GM18951 (cell line): ENCODE measurements around the gene MAN2B2.
"Not testable (repeated sequence)": the region's sequence is repeated elsewhere in the genome, so short reads cannot be mapped to it uniquely, and the experiment has no call there.

Experiments
- POLR2A ChIP-seq: IDR thresholded peaks from 4 replicates; pipeline ENCODE4 v1.6.1; 2011; ENCODE audit warnings: mild to moderate bottlenecking; ENCODE audit not compliant: insufficient read length, insufficient read depth; ENCODE audit errors: extremely low read depth
- in situ Hi-C: fragments of 300-500 bp; cut with MboI; formaldehyde crosslinking; loops from one replicate; pipeline ENCODE4 v1.12.0; 2022; ENCODE audit warnings: low sequenced_read_pairs, mixed read lengths, inconsistent platforms; ENCODE audit not compliant: unreplicated experiment

The MAN2B2 gene

DNA sequence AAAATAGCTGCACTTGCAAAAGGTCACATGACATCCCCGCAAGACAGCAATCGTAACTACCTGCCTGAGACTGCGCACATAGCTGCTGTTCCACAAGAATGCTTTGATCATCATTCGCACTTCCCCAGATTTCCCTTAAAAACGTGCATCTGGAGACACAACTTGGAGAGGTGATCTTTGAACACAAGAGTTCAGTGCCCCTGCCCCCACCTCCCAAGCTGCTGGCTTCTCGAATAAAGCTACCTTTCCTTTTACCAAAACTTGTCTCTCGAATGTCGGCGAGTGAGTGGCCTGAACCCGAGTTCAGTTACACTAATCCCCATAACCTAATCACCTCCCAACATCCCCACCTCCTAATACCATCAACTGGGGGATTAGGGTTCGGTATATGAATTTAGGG lies 51.1 kb downstream of the MAN2B2 start:
- in situ Hi-C loops, result no loop called here
- no peak for TF ChIP-seq POLR2A

DNA sequence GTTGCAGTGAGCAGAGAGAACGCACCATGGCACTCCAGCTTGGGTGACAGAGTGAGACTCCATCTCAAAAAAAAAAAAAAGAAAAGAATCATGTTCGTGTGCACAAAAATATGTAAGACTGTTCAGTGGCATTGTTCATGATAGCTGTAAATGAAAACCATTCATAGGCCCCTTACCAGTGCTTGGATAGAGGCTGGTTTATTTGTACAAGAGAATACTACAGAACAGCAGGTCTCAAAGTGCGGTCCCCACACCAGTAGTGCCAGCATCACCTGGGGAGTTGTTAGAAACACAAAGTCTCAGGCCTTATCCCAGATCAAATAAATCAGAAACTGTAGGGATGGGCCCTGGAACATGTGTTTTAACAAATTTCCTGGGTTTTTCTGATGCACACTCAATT lies 52.8 kb downstream of the MAN2B2 start:
- no peak for TF ChIP-seq POLR2A
- in situ Hi-C loops, result no loop called here

DNA sequence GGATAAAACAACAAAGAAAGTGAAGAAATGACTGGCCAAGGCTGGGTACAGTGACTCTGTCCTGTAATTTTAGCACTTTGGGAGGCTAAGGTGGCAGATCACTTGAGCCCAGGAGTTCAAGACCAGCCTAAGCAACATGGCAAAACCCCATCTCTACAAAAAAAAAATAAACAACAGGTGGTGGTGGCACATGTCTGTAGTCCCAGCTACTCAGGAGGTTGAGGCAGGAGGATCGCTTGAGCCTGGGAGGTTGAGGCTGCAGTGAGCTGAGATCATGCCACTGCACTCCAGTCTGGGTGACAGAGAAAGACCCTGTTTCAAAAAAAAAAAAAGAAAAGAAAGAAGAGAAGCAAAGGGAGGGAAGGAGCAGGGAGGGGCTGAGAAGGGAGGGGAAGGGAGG lies 53.5 kb downstream of the MAN2B2 start:
- in situ Hi-C loops, result not testable (repeated sequence)

DNA sequence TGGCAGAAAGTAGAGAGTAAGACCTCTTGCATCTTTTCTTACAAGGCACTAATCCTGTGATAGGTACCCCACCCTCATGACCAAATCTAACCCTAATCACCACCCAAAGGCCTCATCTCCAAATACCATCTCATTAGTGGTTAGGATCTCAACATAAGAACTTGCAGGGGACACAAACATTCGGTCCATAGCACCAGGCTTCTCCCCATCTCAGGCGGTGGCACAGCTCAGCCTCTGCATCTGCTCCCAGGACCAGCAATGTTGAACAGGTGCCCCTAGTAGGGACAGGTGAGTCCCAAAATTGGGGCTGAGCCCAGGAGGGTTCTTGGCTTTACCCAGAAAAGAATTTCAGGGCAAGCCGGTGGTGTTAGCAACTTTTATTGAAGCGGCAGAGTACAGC lies 57.1 kb downstream of the MAN2B2 start:
- in situ Hi-C loops, result no loop called here
- no peak for TF ChIP-seq POLR2A

DNA sequence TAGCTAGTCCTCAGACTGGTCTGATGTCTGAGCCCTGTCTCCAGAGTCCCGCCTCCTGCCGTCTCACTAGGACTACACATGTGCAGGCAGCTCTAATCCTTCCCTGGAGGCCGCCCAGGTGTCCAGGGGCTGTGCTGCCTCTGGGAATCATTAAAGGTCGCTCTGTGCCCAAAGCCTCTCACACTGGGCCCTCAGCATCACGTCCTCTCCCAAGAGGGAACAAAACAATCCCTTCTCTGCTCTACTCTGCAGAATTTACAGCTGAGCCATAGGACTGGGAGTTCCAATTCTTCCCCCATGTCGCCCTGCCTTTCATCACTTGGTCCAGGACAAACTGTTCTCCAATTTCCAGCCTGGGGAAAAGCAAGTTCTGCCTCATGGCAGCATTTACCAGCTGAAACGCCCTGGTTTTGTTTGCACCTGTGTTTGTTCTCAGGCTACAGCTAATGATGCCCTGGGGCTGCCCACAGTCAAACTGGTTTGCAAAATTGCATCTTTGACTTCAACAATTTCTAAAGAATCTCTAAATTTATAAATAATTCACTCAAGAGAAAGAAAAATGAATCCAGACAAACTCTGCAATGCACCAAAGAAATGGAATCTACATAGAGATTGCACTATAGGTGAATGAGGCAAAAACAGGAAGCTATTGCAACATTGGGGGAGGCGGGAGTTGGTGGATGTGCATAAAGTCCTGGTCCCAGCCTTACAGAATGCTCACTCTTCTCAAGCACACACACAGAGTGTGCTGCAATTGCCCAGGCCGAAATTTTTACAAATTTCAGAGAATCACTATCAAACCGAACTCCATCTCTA lies 58.3 kb downstream of the MAN2B2 start:
- in situ Hi-C loops, result no loop called here
- TF ChIP-seq POLR2A, result no peak

DNA sequence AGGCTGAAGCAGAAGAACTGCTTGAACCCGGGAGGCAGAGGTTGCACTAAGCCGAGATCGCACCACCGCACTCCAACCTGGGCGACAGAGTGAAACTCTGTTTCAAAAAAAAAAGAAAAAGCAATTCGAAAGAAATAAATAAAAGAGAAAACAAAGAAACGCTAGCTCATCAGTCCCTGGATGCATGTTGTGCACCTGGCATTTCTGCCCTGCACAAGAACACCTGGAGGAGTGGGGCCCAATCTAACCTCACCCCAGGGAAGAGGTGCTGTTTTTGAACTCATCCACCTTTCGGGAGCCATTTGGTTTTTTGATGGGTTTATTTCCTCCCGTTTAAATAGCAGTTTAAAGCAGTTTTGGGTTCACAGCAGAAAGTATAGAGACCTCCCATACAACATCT lies 59.8 kb downstream of the MAN2B2 start:
- TF ChIP-seq POLR2A, result no peak
- in situ Hi-C loops, result no loop called here

DNA sequence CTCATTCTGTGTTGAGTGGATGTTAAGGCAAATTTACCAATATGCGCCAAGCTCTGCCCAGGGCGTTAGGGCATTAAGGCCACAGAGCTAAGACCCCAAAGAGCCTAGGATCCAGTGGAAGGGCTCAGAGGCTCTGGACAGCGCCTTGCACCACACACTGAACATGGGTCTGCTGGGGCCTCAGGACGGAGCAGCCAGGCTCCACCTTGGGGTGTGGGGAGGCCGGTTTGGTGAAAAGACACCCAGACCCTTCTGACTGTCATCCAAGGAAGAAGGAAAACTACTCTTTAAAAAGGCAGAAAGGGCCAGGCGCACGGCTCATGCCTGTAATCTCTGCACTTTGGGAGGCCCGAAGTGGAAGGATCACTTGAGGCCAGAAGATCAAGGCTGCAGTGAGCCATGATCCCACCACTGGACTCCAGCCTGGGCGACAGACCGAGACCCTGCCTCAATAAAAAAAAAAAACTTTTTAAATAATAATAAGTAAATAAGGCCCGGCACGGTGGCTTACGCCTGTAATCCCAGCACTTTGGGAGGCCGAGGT lies 64.2 kb downstream of the MAN2B2 start:
- no peak for TF ChIP-seq POLR2A
- in situ Hi-C loops, result no loop called here

DNA sequence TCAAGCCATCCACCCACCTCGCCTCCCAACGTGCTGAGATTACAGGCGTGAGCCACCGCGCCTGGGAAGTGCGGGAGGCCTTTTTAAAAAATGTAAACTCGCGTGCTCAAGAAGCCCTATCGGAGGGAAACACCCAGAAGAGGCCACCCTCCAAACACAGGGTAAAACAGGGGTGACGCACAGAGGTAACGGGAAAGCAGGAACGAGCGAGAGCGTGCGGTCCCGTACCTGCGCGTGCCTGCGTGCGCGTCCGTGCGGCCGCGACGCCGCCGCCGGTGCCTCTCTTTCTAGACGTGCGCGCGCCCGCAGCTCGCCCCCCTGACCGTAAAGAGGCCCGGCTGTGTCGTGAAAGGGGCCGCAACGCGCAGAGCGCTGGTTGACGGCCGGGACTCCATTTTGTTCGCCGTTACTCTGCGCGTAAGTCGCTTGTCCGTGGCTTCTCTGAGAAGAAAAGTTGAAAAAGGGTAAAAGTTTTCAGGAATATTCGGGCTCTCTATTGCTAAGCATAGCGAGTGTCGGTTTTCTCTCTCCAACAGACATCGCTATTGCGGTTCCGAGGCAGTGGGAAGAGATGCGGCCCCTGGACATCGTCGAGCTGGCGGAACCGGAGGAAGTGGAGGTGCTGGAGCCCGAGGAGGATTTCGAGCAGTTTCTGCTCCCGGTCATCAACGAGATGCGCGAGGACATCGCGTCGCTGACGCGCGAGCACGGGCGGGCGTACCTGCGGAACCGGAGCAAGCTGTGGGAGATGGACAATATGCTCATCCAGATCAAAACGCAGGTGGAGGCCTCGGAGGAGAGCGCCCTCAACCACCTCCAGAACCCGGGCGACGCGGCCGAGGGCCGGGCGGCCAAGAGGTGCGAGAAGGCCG lies 65.5 kb downstream of the MAN2B2 start, which contains the start of gene MRFAP1:
Gene MRFAP1, plus strand, starts transcription at position 394 of the 872 bp plus-strand sequence. Its CDS starts 178 bp downstream, at position 572.
- in situ Hi-C loops, result no loop called here
- peak; percentile 92 for TF ChIP-seq POLR2A

DNA sequence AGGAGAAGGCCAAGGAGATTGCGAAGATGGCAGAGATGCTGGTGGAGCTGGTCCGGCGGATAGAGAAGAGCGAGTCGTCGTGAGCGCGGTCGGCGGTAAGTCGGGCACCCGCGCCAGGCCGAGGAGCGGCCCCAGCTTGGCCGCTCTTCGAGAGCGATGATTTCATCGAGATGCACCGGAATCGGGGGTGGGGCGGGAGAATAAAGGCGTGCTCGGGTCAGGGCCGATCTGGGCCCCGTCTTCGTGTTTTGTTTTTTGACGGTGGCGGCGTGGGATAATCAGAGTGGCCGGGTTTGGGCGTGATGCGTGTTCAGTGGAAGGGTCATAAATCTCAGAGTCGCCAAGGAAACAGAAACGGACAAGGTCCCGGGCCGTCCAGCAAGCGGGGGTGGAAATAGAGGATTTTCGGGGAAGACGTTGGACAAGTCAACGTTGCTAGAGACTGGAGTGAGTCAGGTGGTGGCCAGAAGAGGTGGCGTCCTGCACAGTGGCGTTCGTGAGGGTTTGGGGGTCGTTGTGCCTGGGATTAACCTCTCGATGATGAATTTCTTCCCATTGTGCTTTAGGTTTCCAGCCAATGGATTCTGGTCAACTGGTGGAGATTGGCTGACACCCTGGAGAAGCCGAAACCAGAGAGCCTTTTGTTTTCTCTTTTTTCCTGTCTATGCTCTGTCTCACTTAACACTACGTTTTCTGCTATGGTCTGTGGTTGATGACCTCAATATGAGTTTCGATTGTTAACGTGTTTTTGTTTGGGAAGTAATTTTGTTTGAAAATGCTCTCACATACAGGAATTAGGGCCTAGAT lies 66.4 kb downstream of the MAN2B2 start:
- no peak for TF ChIP-seq POLR2A
- in situ Hi-C loops, result no loop called here

DNA sequence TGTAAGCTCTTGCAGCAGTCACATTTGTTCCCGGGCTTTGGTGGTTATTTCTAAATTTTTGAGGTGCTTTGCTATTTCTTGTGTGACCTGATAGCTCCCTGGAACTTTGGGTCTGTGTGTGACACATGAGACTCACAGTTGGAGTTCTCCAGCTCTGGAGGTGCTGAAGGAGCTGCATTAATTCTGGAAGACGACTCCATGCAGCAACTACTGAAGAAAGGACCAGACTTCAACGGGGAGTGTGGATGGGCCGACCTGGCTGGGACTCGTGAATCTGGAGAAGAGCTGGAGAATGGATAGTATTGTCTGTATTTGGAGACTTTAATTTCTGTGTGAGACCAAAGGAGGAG lies 67.0 kb downstream of the MAN2B2 start:
- in situ Hi-C loops, result no loop called here
- TF ChIP-seq POLR2A, result no peak

DNA sequence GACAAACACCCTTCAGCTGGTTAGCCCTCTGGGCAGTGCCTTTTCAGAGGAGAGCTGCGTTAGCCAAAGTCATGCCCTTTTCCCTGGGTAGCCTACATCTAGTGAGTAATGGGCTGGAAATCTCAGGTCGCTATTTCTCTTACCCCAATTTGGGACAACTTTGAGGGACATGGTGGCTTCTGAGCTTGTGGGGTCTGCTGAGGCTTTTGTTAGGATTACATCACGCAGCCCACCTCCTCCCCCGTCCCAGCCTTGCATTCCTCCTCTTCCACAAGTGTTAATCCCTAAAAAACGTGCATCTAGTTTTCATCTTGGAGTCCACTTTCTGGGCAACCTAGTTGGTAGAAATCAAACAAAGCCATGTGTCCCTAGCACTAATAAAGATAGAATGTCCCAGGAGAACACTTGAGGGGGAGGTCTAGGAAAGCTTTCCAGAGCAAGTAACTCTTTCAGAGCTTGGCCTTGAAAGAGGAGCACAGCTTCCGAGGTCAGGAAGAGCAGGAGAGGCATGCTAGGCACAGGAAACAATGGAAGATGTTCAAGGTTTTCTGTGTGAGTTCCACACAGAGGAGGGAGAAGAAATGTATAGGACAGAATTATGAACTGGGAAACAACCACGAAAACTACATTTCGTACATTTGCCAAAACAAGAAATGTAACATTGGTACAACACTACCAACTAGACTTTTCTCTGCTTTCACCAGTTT lies 68.3 kb downstream of the MAN2B2 start:
- in situ Hi-C loops, result no loop called here
- no peak for TF ChIP-seq POLR2A

DNA sequence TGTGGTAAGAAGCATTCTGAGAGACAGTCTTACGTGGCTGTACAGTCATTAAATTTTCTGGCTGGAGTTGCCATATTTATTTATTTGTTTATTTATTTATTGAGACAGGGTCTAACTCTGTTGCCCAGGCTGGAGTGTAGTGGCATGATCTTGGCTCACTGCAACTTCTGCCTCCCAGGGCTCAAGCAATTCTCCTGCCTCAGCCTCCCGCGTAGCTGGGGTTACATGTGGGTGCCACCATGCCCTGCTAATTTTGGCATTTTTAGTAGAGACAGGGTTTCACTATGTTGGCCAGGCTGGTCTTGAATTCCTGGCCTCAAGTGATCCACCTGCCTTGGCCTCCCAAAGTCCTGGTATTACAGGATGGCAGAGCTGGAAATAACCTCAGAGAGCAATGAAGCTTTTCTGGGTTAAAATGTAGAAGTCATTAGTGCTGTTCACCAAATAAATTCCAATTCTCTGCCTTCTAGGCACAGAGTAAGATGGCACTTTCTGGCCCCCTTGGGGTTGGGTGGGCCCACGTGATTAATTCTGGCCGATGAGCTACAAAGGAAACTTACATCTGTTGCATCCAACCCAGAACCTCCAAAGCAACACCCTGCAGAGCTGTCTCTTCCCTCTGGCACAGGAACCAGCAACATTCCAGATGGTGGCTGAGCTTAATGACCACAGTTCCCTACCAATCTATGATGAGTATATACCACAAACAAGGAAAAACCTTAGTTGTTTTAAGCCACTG lies 70.0 kb downstream of the MAN2B2 start:
- no peak for TF ChIP-seq POLR2A

More for the DNA sequence above, 70.0 kb downstream of the MAN2B2 start:
- in situ Hi-C loops, result no loop called here
